HCT116 (cell line): ENCODE results near the gene DPP10. TPM values are rescaled to one million over a fixed set of nuclear protein-coding genes. Genes with fewer than 3 reads are reported as not detected.

Source experiments
- ATAC-seq: fragments of 200-7000 bp; cut with Tn5 transposase; 2 replicates; pipeline ENCODE4 v1.9.1; 2020; ENCODE audit warnings: mild to moderate bottlenecking, moderate library complexity
- BruUV-seq: library from RNA; stranded (reverse); fragments of 400-500 nt; replicated peaks from 2 replicates; lab custom pipeline; 2021; lab: Mats Ljungman, UMichigan
- CTCF ChIA-PET: fragments of 300-600 bp; sonication (Branson Sonifier 250); formaldehyde crosslinking; loops from one replicate; lab custom pipeline; 2021; ENCODE audit warnings: antibody characterized with exemption; lab: Charles Lee
- POLR2A ChIA-PET: fragments of 300-600, 350-600 bp; sonication (Branson Sonifier 250); formaldehyde crosslinking; loops from one replicate; lab custom pipeline; 2021; ENCODE audit warnings: antibody characterized with exemption; lab: Charles Lee
- RAD21 ChIA-PET, 2 experiments: fragments of 300-600 bp; sonication (Branson Sonifier 250); formaldehyde crosslinking; loops; one replicate each; lab custom pipeline; 2023; ENCODE audit warnings: low total read pairs in 2 of 2; ENCODE audit not compliant: uncharacterized antibody in 2 of 2, unreplicated experiment in 2 of 2, low non-redundant PET in 1 of 2; lab: Charles Lee
- DNase-seq: peaks from one replicate; pipeline ENCODE4 v3.0.0-alpha.2; 2010; ENCODE audit warnings: low read depth, low spot score
- H2AFZ ChIP-seq: fragments of 200-600 bp; shearing (Covaris generic), sonication (generic); 2 replicates; pipeline ENCODE4 v1.6.1; 2017; ENCODE audit warnings: low read depth, mixed run types, mixed read lengths, antibody characterized with exemption, low read length; ENCODE audit not compliant: poor library complexity, severe bottlenecking
- H3K27ac ChIP-seq: 2 replicates; pipeline ENCODE4 v1.5.1; 2012; ENCODE audit warnings: low read depth, low read length
- H3K27me3 ChIP-seq: fragments of 200-600 bp; sonication (generic); 2 replicates; pipeline ENCODE4 v1.6.1; 2016; ENCODE audit warnings: mixed run types, low read length, mixed read lengths; ENCODE audit not compliant: insufficient read depth
- H3K36me3 ChIP-seq, 2 experiments: fragments of 200-500 bp in 1 of 2; fragments of 200-600 bp in 1 of 2; sonication (Bioruptor generic) in 1 of 2; sonication (generic) in 1 of 2; 2 replicates each; pipeline versions ENCODE4 v1.5.1 to v1.6.1; 2014 to 2016; ENCODE audit warnings: low read length in 2 of 2, inconsistent platforms in 1 of 2, mixed read lengths in 1 of 2, mixed run types in 1 of 2; ENCODE audit not compliant: insufficient read depth in 2 of 2, control insufficient read depth in 1 of 2
- H3K4me1 ChIP-seq, 2 experiments: fragments of 200-600 bp in 1 of 2; sonication (generic) in 1 of 2; 2 replicates each; pipeline versions ENCODE4 v1.5.1 to v1.6.1; 2012 to 2017; ENCODE audit warnings: low read length in 2 of 2, inconsistent platforms in 1 of 2, mild to moderate bottlenecking in 1 of 2, mixed read lengths in 1 of 2, mixed run types in 1 of 2, moderate library complexity in 1 of 2; ENCODE audit not compliant: insufficient read depth in 2 of 2, control insufficient read depth in 1 of 2
- H3K4me2 ChIP-seq: fragments of 200-600 bp; sonication (generic); 2 replicates; pipeline ENCODE4 v1.6.1; 2017; ENCODE audit warnings: mixed run types, low read length, mixed read lengths
- H3K4me3 ChIP-seq, 2 experiments: fragments of 200-600 bp in 1 of 2; sonication (generic) in 1 of 2; replicated peaks in 1 of 2; 2 replicates each; pipeline ENCODE4 v1.5.1; 2011 to 2016; ENCODE audit warnings: low read length in 2 of 2, control low read depth in 1 of 2, low read depth in 1 of 2, mild to moderate bottlenecking in 1 of 2, mixed read lengths in 1 of 2, mixed run types in 1 of 2
- H3K79me2 ChIP-seq: fragments of 200-600 bp; sonication (generic); 2 replicates; pipeline ENCODE4 v1.6.1; 2017; ENCODE audit warnings: mild to moderate bottlenecking, mixed run types, low read length, moderate library complexity, mixed read lengths; ENCODE audit not compliant: insufficient read depth
- H3K9ac ChIP-seq: fragments of 200-600 bp; sonication (generic); 2 replicates; pipeline ENCODE4 v1.6.1; 2016; ENCODE audit warnings: low read length, mixed read lengths
- H3K9me2 ChIP-seq: fragments of 200-600 bp; sonication (generic), shearing (Covaris generic); 2 replicates; pipeline ENCODE4 v1.6.1; 2017; ENCODE audit warnings: mixed run types, mild to moderate bottlenecking, moderate library complexity; ENCODE audit not compliant: insufficient read depth
- H3K9me3 ChIP-seq, 2 experiments: fragments of 200-500 bp in 1 of 2; fragments of 200-600 bp in 1 of 2; sonication (Bioruptor generic) in 1 of 2; sonication (generic) in 1 of 2; 2 replicates each; pipeline ENCODE4 v1.6.1; 2014 to 2017; ENCODE audit warnings: low read length in 2 of 2, mixed read lengths in 2 of 2, inconsistent platforms in 1 of 2, low read depth in 1 of 2, mild to moderate bottlenecking in 1 of 2, mixed run types in 1 of 2, moderate library complexity in 1 of 2; ENCODE audit not compliant: control insufficient read depth in 1 of 2, insufficient read depth in 1 of 2
- H4K20me1 ChIP-seq: fragments of 200-600 bp; sonication (generic), shearing (Covaris generic); 2 replicates; pipeline ENCODE4 v1.6.1; 2017; ENCODE audit warnings: mixed run types, mild to moderate bottlenecking, moderate library complexity; ENCODE audit not compliant: insufficient read depth
- ATF3 ChIP-seq: IDR thresholded peaks from 2 replicates; pipeline ENCODE4 v1.6.1; 2012
- CBX3 ChIP-seq: IDR thresholded peaks from 2 replicates; pipeline ENCODE4 v1.6.1; 2012; ENCODE audit warnings: low read depth
- CEBPB ChIP-seq: IDR thresholded peaks from 2 replicates; pipeline ENCODE4 v1.6.1; 2012; ENCODE audit warnings: low read depth
- EGR1 ChIP-seq: IDR thresholded peaks from 2 replicates; pipeline ENCODE4 v1.6.1; 2012; ENCODE audit warnings: low read depth
- ELF1 ChIP-seq: IDR thresholded peaks from 2 replicates; pipeline ENCODE4 v1.6.1; 2012; ENCODE audit warnings: low read depth, borderline replicate concordance
- EZH2phosphoT487 ChIP-seq: fragments of 200-600 bp; IDR thresholded peaks from 2 replicates; pipeline ENCODE4 v1.6.1; 2018; ENCODE audit warnings: antibody characterized with exemption, borderline replicate concordance
- JUND ChIP-seq: IDR thresholded peaks from 2 replicates; pipeline ENCODE4 v1.6.1; 2012
- MAX ChIP-seq: IDR thresholded peaks from 2 replicates; pipeline ENCODE4 v1.6.1; 2012
- POLR2A ChIP-seq: IDR thresholded peaks from 2 replicates; pipeline ENCODE4 v1.7.0; 2011; ENCODE audit warnings: borderline replicate concordance; ENCODE audit not compliant: insufficient read depth, insufficient read length; ENCODE audit errors: extremely low read depth
- POLR2AphosphoS5 ChIP-seq: IDR thresholded peaks from 2 replicates; pipeline ENCODE4 v1.6.1; 2011; ENCODE audit warnings: mild to moderate bottlenecking, low read depth, low read length, moderate library complexity
- REST ChIP-seq: IDR thresholded peaks from 2 replicates; pipeline ENCODE4 v1.6.1; 2012; ENCODE audit warnings: low read depth
- SIN3A ChIP-seq: IDR thresholded peaks from 2 replicates; pipeline ENCODE4 v1.6.1; 2012; ENCODE audit warnings: low read depth
- SP1 ChIP-seq: IDR thresholded peaks from 2 replicates; pipeline ENCODE4 v1.6.1; 2012; ENCODE audit warnings: low read depth
- SRF ChIP-seq: IDR thresholded peaks from 2 replicates; pipeline ENCODE4 v1.6.1; 2012; ENCODE audit warnings: low read depth
- TCF7L2 ChIP-seq: IDR thresholded peaks from 2 replicates; pipeline ENCODE4 v1.7.0; 2011; ENCODE audit warnings: borderline replicate concordance, inconsistent platforms; ENCODE audit not compliant: insufficient read depth, insufficient read length; ENCODE audit errors: extremely low read depth
- ZBTB33 ChIP-seq: IDR thresholded peaks from 2 replicates; pipeline ENCODE4 v1.6.1; 2011; ENCODE audit warnings: mild to moderate bottlenecking, low read length, moderate library complexity; ENCODE audit not compliant: insufficient replicate concordance; ENCODE audit errors: extremely low read depth
- ZNF274 ChIP-seq: fragments of 200-500 bp; sonication (Bioruptor generic); IDR thresholded peaks from 2 replicates; pipeline ENCODE4 v1.6.1; 2014; ENCODE audit warnings: mild to moderate bottlenecking, low read depth, low read length, inconsistent platforms
- intact Hi-C: fragments of 100-400 bp; cut with micrococcal nuclease; formaldehyde crosslinking; loops from 2 replicates; pipeline ENCODE4 v1.10.0; 2022
- total RNA-seq: library from RNA; stranded (reverse); gene quantifications from one replicate; pipeline ENCODE4 v1.2.1, GENCODE V29; 2021; ENCODE audit not compliant: unreplicated experiment

The DPP10 gene
- total RNA-seq, 1 experiment from 2014 or later, result not detected

GRCh38 chr2:115305712-115306111, 863.3 kb downstream of the DPP10 start:
- intact Hi-C loops, result no loop called here
- no peak overlapping the region for H3K4me3 ChIP-seq
- no peak overlapping the region for H3K27ac ChIP-seq
- BruUV-seq, result no TSS peak
- H4K20me1 ChIP-seq, result no peaks in the 10 kb centered on the region
- H3K36me3 ChIP-seq, result no peaks in the 10 kb centered on the region
- no peaks in the 10 kb centered on the region for H3K4me1 ChIP-seq
- peaks cover 9 to 11% of the 10 kb centered on the region in 2 experiments; a peak in 3 of 4 replicates for H3K9me3 ChIP-seq
- ChIA-PET CTCF (no interaction called here), POLR2A (no interaction called here), RAD21 (no interaction called here)
- no peaks in the 10 kb centered on the region for H3K9me2 ChIP-seq
- H3K4me2 ChIP-seq, result no peak overlapping the region
- ATAC-seq (no peak), DNase-seq (no peak)
- no peaks in the 10 kb centered on the region for H3K79me2 ChIP-seq
- no peak overlapping the region for H3K9ac ChIP-seq
- no peaks in the 10 kb centered on the region for H3K27me3 ChIP-seq
- H2AFZ ChIP-seq, result no peak overlapping the region
- TF ChIP-seq SIN3A, result no peak
- no peak for TF ChIP-seq CEBPB
- no peak for TF ChIP-seq SRF
- TF ChIP-seq ELF1, result no peak
- no peak for TF ChIP-seq MAX
- TF ChIP-seq CBX3, result no peak
- no peak for TF ChIP-seq POLR2AphosphoS5
- TF ChIP-seq JUND, result no peak

- Histone ChIP-seq H3K9ac (no peak overlapping the region), H3K4me1 (no peaks in the 10 kb centered on the region), H3K9me2 (no peaks in the 10 kb centered on the region), H2AFZ (no peak overlapping the region), H3K27ac (no peak overlapping the region), H3K27me3 (no peaks in the 10 kb centered on the region), H3K4me3 (no peak overlapping the region), H4K20me1 (no peaks in the 10 kb centered on the region), H3K9me3 (peaks cover 3 to 16% of the 10 kb centered on the region in 2 experiments; a peak in 2 of 4 replicates), H3K79me2 (no peaks in the 10 kb centered on the region), H3K36me3 (no peaks in the 10 kb centered on the region), H3K4me2 (no peak overlapping the region)
- ChIA-PET RAD21 (no interaction called here), CTCF (no interaction called here), POLR2A (no interaction called here)
- intact Hi-C loops, result no loop called here
- DNase-seq (no peak), ATAC-seq (no peak)
- BruUV-seq, result no TSS peak
- no peak for TF ChIP-seq POLR2A
- TF ChIP-seq ATF3, result no peak
- TF ChIP-seq ZNF274, result no peak
- no peak for TF ChIP-seq EZH2phosphoT487
- no peak for TF ChIP-seq MAX
- no peak for TF ChIP-seq EGR1
- no peak for TF ChIP-seq SP1
- no peak for TF ChIP-seq TCF7L2
- no peak for TF ChIP-seq ZBTB33
- no peak for TF ChIP-seq REST
These were observed 871.7 kb downstream of the DPP10 start for GRCh38 chr2:115314119-115314518.
